Smooth muscle cell (in vitro differentiated cells): Measurements from ENCODE around the gene GPR148. TPM values are rescaled to one million over a fixed set of nuclear protein-coding genes. Genes with fewer than 3 reads are reported as not detected.

Experiments
- DNase-seq: peaks from one replicate; lab custom pipeline; 2025; ENCODE audit not compliant: unreplicated experiment; lab: John Stamatoyannopoulos, UW
- H2AFZ ChIP-seq: fragments of 200-600 bp; sonication (generic); 2 replicates; pipeline ENCODE4 v1.6.0; 2016; ENCODE audit warnings: antibody characterized with exemption, low read depth, mild to moderate bottlenecking
- H3F3A ChIP-seq: fragments of 200-600 bp; sonication (generic); 2 replicates; pipeline ENCODE4 v1.6.0; 2017; ENCODE audit warnings: antibody characterized with exemption, low read depth
- H3K27ac ChIP-seq: fragments of 200-600 bp; sonication (generic); 2 replicates; pipeline ENCODE4 v1.5.1; 2016; ENCODE audit warnings: low read depth, mild to moderate bottlenecking
- H3K27me3 ChIP-seq: fragments of 200-600 bp; sonication (generic); 2 replicates; pipeline ENCODE4 v1.6.1; 2016; ENCODE audit warnings: low read depth, mild to moderate bottlenecking
- H3K36me3 ChIP-seq: fragments of 200-600 bp; sonication (generic); 2 replicates; pipeline ENCODE4 v1.5.1; 2016; ENCODE audit warnings: low read depth
- H3K4me1 ChIP-seq: fragments of 200-600 bp; sonication (generic); 2 replicates; pipeline ENCODE4 v1.5.1; 2016; ENCODE audit warnings: low read depth
- H3K4me2 ChIP-seq: fragments of 200-600 bp; sonication (generic); 2 replicates; pipeline ENCODE4 v1.6.0; 2016; ENCODE audit warnings: mild to moderate bottlenecking
- H3K4me3 ChIP-seq: fragments of 200-600 bp; sonication (generic); 2 replicates; pipeline ENCODE4 v1.5.1; 2016; ENCODE audit warnings: mild to moderate bottlenecking
- H3K79me2 ChIP-seq: fragments of 200-600 bp; sonication (generic); 2 replicates; pipeline ENCODE4 v1.6.0; 2016; ENCODE audit warnings: low read depth, mild to moderate bottlenecking
- H3K9ac ChIP-seq: fragments of 200-600 bp; sonication (generic); 2 replicates; pipeline ENCODE4 v1.6.0; 2016; ENCODE audit warnings: low read depth
- H3K9me3 ChIP-seq: fragments of 200-600 bp; sonication (generic); replicated peaks from 2 replicates; pipeline ENCODE4 v1.5.1; 2016; ENCODE audit warnings: low read depth
- H4K20me1 ChIP-seq: fragments of 200-600 bp; sonication (generic); 2 replicates; pipeline ENCODE4 v1.6.0; 2016; ENCODE audit warnings: low read depth
- WGBS: methylation state at CpG from one replicate; pipeline ENCODE4 v1.1.7; 2016; ENCODE audit warnings: low lambda C conversion rate; 5-methylcytosine and 5-hydroxymethylcytosine counted together
- polyA plus RNA-seq: library from polyadenylated mRNA; unstranded; fragments of >200 nt; fragmentation: Nextera tagmentation; extraction: Ambion mirVana; gene quantifications from 2 replicates; pipeline ENCODE4 v1.2.1, GENCODE V29; 2016
- total RNA-seq: library from RNA; depleted of rRNA; stranded (reverse); fragments of >200 nt; gene quantifications from 2 replicates; pipeline ENCODE4 v1.2.3, GENCODE V29; 2014
- TF ChIP-seq, protein P1 (sequence below): fragments of 200-600 bp; sonication (generic); IDR thresholded peaks from 2 replicates; pipeline ENCODE4 v1.5.1; 2017; ENCODE audit warnings: borderline replicate concordance, mild to moderate bottlenecking, antibody characterized with exemption; ENCODE audit not compliant: insufficient read depth, poor library complexity, severe bottlenecking

Gene GPR148
- total and polyA plus RNA-seq, 2 experiments from 2014 or later, result not detected

DNA sequence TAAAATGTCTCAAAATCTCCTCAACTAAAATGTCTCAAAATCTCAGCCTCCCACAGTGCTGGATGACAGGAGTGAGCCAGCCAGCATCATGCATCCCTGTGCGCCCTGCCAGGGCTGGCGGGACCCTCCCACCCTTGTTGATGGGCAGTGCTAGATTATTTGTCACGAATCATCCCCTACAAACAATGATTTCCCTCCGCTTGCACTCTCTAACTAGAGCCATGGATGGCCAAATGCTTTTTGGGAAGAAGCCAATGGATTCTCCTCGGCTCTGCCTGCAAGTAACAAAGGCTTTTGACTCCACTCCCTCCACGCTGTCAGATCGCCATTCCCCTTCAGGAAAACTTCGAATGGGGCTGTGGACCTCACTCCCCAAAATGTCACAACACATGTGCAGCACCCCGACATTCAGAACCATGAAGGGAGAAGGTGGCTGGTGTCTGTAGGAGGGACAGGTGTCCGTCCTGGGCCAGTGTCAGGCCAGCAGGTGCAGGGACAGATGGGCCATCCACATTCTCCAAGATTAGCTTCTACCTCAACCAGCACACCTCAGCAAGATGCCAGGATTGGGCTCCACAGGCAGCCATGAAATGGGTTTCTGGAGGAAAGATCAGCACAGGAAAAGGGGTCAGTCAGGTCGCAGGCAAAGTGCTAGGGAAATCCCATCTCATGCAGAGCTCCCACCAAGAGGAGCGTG, 38.0 kb downstream of the GPR148 start:
- H3K9ac ChIP-seq, result no peak overlapping the region
- TF ChIP-seq, protein P1, sequence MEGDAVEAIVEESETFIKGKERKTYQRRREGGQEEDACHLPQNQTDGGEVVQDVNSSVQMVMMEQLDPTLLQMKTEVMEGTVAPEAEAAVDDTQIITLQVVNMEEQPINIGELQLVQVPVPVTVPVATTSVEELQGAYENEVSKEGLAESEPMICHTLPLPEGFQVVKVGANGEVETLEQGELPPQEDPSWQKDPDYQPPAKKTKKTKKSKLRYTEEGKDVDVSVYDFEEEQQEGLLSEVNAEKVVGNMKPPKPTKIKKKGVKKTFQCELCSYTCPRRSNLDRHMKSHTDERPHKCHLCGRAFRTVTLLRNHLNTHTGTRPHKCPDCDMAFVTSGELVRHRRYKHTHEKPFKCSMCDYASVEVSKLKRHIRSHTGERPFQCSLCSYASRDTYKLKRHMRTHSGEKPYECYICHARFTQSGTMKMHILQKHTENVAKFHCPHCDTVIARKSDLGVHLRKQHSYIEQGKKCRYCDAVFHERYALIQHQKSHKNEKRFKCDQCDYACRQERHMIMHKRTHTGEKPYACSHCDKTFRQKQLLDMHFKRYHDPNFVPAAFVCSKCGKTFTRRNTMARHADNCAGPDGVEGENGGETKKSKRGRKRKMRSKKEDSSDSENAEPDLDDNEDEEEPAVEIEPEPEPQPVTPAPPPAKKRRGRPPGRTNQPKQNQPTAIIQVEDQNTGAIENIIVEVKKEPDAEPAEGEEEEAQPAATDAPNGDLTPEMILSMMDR, result no peak
- no peaks in the 10 kb centered on the region for H3F3A ChIP-seq
- H3K4me3 ChIP-seq, result no peak overlapping the region
- 87% methylated on average over 12 of the region's 12 CpGs for WGBS
- H3K9me3 ChIP-seq, result no peaks in the 10 kb centered on the region
- H2AFZ ChIP-seq, result no peak overlapping the region
- no peaks in the 10 kb centered on the region for H3K4me1 ChIP-seq
- no peaks in the 10 kb centered on the region for H3K27me3 ChIP-seq
- no peak overlapping the region for H3K4me2 ChIP-seq
- H3K27ac ChIP-seq, result no peak overlapping the region
- no peaks in the 10 kb centered on the region for H3K79me2 ChIP-seq
- DNase-seq, result no peak
- H4K20me1 ChIP-seq, result no peaks in the 10 kb centered on the region
- H3K36me3 ChIP-seq, result no peaks in the 10 kb centered on the region

DNA sequence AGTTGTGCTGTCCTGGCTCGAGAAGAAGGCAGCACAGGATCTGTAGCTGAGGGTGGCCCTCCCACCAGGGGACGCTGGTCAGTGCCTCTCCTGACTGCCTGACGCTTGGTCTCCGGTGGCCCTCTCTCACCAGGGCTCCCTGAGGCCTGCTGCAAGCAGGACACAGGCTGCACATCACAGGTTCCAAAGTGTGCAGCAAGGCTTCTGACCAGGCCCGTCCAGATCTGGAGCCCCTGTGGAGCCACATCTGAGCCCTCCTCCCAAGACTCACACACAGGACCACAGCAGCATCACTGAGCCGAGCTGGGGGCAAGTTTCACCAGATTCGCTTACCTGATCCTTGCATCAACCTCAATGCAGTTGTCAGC, 38.5 kb downstream of the GPR148 start:
- no peaks in the 10 kb centered on the region for H3F3A ChIP-seq
- 81% methylated on average over 7 of the region's 7 CpGs for WGBS
- no peaks in the 10 kb centered on the region for H3K27me3 ChIP-seq
- no peak overlapping the region for H3K4me2 ChIP-seq
- H3K79me2 ChIP-seq, result no peaks in the 10 kb centered on the region
- H3K9ac ChIP-seq, result no peak overlapping the region
- H3K4me1 ChIP-seq, result no peaks in the 10 kb centered on the region
- H3K27ac ChIP-seq, result no peak overlapping the region
- TF ChIP-seq, protein P1, result no peak
- H3K4me3 ChIP-seq, result no peak overlapping the region
- H3K9me3 ChIP-seq, result no peaks in the 10 kb centered on the region
- H2AFZ ChIP-seq, result no peak overlapping the region
- no peaks in the 10 kb centered on the region for H4K20me1 ChIP-seq
- no peaks in the 10 kb centered on the region for H3K36me3 ChIP-seq
- DNase-seq, result no peak

DNA sequence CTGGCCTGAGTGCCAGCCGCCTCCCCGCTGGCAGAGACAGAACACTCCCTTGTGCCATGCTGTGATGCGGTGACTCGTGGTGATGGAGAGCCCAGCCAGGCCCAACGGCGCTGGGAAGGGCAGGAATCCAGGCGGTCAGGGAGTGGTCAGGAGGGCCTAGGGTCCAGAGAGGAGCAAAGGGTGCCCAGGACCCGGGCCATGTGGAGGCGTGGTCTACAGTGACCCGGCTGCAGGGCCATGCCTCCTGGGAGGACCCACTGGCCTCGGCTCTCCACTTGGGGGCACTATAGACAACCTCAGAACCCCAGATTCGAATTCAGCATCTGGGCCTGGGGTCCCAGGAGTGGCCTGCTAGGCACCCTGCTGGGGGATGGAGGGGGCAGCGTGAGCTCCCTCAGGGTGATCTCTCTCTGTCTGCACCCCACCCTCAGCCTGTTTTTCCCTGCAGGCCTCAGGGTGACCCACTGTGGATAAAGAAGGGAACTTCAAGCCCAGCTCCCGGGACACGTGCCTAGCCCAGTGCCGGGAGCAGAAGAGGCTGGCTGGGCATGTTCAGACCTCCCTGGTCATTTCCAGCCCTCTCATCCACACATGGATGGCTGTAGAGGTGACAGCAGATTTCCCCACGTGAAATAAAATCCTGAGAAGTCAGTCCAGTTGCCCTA, 39.5 kb downstream of the GPR148 start:
- H3K27me3 ChIP-seq, result no peaks in the 10 kb centered on the region
- no peaks in the 10 kb centered on the region for H3F3A ChIP-seq
- H3K36me3 ChIP-seq, result no peaks in the 10 kb centered on the region
- H3K9ac ChIP-seq, result no peak overlapping the region
- H3K4me3 ChIP-seq, result no peak overlapping the region
- no peaks in the 10 kb centered on the region for H3K4me1 ChIP-seq
- DNase-seq, result no peak
- H3K27ac ChIP-seq, result no peak overlapping the region
- no peaks in the 10 kb centered on the region for H4K20me1 ChIP-seq
- TF ChIP-seq, protein P1, result no peak
- no peaks in the 10 kb centered on the region for H3K79me2 ChIP-seq
- H2AFZ ChIP-seq, result no peak overlapping the region
- WGBS, result 86% methylated on average over 17 of the region's 17 CpGs
- H3K9me3 ChIP-seq, result no peaks in the 10 kb centered on the region
- H3K4me2 ChIP-seq, result no peak overlapping the region

DNA sequence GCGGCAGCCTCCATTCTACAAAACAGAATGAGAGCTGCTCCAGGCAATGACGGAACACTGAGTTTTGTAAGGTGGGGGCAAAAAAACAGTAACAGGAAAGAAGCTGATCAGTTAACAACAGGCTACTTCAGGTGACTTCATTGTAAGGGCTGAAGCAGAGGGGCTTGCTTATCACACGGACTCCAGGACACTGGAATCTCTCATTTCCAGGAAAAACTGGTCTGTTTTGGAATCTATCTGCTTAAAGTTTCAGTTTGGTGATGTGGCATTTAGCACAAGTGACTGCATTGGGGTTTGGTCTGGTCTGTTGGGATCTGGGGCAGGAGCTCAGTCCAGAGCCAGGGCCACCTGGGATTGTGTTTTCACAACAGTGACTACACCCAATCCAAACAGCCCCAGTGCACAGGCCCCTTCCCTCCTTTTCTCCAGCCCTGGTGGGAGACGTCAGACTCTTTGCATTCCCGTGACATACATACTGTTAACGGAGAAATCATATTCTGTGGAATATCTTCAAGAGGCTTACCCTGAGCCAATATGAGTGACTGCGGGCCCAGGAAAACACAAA, 40.6 kb downstream of the GPR148 start:
- H3K4me1 ChIP-seq, result no peaks in the 10 kb centered on the region
- no peak for DNase-seq

More for the DNA sequence above, 40.6 kb downstream of the GPR148 start:
- H3K4me3 ChIP-seq, result no peak overlapping the region
- H3K27me3 ChIP-seq, result no peaks in the 10 kb centered on the region
- 80% methylated on average over 7 of the region's 7 CpGs for WGBS
- H3K9ac ChIP-seq, result no peak overlapping the region
- TF ChIP-seq, protein P1, result no peak
- H4K20me1 ChIP-seq, result no peaks in the 10 kb centered on the region
- H2AFZ ChIP-seq, result no peak overlapping the region
- no peaks in the 10 kb centered on the region for H3K79me2 ChIP-seq
- H3K36me3 ChIP-seq, result no peaks in the 10 kb centered on the region
- H3K27ac ChIP-seq, result no peak overlapping the region
- H3K9me3 ChIP-seq, result no peaks in the 10 kb centered on the region
- no peak overlapping the region for H3K4me2 ChIP-seq
- no peaks in the 10 kb centered on the region for H3F3A ChIP-seq
